SU-DHL-6 (cell line): ENCODE data around the gene TAS2R60.

ENCODE experiments used
- EZH2phosphoT487 ChIP-seq: fragments of 200-600 bp; sonication (generic), shearing (Covaris generic); conservative IDR thresholded peaks from 2 replicates; pipeline ENCODE4 v1.6.1; 2018; ENCODE audit warnings: mild to moderate bottlenecking, antibody characterized with exemption, low read length, moderate library complexity, mixed read lengths
- TF ChIP-seq, protein P1 (sequence below): fragments of 200-600 bp; sonication (generic); IDR thresholded peaks from one replicate; pipeline ENCODE4 v1.5.1; 2017; ENCODE audit warnings: antibody characterized with exemption, mild to moderate bottlenecking, low read length, moderate library complexity; ENCODE audit not compliant: insufficient read depth, poor library complexity, severe bottlenecking

DNA sequence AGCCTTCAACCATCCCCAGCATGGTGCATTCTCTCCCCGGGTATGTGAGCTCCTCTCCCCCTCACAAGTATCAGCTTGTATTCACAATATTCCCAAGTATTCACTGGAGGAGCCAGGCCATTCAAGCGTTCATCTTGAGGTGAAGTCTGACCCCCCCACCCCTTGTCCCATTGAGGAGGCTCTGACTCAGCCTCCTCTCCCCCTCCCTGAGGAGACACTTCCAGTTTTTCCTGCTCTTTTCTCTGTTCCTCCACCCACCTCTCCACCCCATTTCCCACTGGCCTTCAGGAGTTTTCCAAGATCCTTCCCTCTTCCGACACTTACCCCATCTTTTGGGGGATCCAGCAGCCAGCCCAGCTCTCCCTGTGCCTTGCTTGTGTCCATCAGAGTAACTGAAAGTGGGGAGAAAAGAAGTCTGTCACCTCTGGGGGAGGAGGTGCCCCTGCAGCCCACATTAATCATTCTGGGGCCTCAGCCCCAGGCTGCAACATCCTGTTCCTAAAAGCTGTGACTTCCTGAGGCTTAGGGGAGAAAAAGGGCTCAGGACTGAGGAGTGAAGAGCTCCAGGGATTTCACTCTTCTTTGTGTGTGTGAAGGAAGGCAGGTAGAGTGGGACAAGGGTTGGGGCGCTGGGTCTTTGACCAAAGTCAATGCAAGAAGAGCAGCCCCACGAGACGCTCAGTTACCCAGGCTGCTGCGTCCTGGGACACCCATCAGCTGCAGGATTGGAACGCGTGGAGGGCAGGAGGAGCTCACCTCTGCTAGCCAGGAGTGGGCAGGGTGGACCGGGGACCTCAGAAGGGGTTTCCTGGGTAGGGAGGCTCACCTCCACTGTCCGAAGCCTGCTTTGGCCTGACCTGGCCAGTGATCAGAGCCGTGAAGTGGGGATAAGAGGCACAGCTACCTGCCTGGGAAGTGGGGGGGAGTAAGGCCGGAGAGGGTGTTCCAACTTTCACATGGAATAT lies 35.7 kb upstream of the TAS2R60 start:
- TF ChIP-seq, protein P1, sequence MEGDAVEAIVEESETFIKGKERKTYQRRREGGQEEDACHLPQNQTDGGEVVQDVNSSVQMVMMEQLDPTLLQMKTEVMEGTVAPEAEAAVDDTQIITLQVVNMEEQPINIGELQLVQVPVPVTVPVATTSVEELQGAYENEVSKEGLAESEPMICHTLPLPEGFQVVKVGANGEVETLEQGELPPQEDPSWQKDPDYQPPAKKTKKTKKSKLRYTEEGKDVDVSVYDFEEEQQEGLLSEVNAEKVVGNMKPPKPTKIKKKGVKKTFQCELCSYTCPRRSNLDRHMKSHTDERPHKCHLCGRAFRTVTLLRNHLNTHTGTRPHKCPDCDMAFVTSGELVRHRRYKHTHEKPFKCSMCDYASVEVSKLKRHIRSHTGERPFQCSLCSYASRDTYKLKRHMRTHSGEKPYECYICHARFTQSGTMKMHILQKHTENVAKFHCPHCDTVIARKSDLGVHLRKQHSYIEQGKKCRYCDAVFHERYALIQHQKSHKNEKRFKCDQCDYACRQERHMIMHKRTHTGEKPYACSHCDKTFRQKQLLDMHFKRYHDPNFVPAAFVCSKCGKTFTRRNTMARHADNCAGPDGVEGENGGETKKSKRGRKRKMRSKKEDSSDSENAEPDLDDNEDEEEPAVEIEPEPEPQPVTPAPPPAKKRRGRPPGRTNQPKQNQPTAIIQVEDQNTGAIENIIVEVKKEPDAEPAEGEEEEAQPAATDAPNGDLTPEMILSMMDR: no peak
- TF ChIP-seq EZH2phosphoT487: no peak
